HEK293T (cell line): ENCODE results near the gene GUCA2B.

Experiments
- BHLHE40 ChIP-seq: fragments of 450-650 bp; IDR thresholded peaks from 2 replicates; pipeline ENCODE4 v1.6.1; 2016; ENCODE audit warnings: mild to moderate bottlenecking, moderate library complexity, borderline replicate concordance
- FOXK2 ChIP-seq: fragments of 450-650 bp; IDR thresholded peaks from 2 replicates; pipeline ENCODE4 v1.6.1; 2016; ENCODE audit warnings: mild to moderate bottlenecking
- FOXM1 ChIP-seq: fragments of 450-650 bp; IDR thresholded peaks from 2 replicates; pipeline ENCODE4 v1.6.1; 2017; ENCODE audit warnings: mild to moderate bottlenecking, borderline replicate concordance
- LEF1 ChIP-seq: fragments of 450-650 bp; IDR thresholded peaks from 2 replicates; pipeline ENCODE4 v1.6.1; 2017; ENCODE audit warnings: mild to moderate bottlenecking, borderline replicate concordance
- PKNOX1 ChIP-seq: fragments of 450-650 bp; IDR thresholded peaks from 2 replicates; pipeline ENCODE4 v1.6.1; 2016
- SP1 ChIP-seq: fragments of 450-650 bp; IDR thresholded peaks from 2 replicates; pipeline ENCODE4 v1.6.1; 2017

DNA sequence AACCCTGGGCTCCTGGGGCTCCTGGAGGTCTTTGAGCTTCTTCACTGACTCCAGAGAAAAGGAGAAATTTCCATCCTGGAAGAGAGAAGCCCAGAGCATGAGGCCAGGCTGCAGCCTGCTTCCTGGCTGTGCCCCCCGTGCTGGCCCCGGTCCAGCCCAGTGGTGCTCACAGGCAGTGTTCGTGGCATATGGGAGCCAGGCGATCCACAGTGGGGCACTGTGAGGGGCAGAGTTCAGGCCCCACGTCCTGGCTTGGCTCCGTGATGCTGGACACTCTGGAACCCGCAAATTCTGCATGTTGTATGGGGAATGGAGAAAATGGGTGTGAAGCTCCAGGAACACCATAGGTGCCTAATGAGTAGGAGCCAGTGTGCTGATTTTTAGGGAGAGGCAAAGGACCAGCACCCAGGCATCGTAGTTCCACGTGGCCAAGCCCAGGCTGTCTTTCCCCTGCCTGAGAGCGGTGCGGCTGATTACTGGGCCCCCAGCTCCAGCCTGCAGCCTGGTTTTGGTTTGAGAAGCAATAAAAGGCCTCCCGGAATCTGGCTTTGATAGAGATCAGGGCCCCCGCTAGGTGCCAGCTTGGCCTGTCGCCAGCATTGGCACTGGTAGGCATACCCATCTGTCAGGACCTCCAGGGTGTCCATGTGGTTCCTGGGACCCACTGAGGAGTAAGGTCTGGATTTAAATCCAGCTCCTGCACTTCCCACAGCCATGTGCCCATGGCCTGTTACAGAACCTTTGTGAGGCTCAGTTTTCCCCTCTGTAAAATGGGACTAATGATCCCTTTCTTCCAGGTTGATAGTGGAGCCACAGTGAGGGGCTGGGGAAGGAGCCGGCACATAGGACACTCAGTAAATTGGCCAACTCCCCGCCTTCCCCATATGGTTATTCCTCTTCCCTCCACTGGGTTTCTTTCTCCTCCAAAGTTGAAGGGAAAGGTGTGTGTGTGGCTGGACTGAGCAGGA, 10.6 kb downstream of the GUCA2B start:
- TF ChIP-seq SP1, result no peak
- TF ChIP-seq LEF1, result no peak
- no peak for TF ChIP-seq FOXM1
- no peak for TF ChIP-seq FOXK2
- no peak for TF ChIP-seq PKNOX1
- TF ChIP-seq BHLHE40, result no peak
